H9 (cell line): ENCODE measurements around the gene SLC34A2. TPM values are rescaled to one million over a fixed set of nuclear protein-coding genes. Genes with fewer than 3 reads are reported as not detected.

Source experiments
- DNase-seq: peaks from one replicate; pipeline ENCODE4 v3.0.0-alpha.2; 2017
- H2AFZ ChIP-seq: one replicate; pipeline ENCODE4 v1.6.1; 2013; ENCODE audit warnings: mild to moderate bottlenecking, low read length, control low read depth, moderate library complexity
- H2AK5ac ChIP-seq: 2 replicates; pipeline ENCODE4 v1.6.1; 2013; ENCODE audit warnings: low read length, control low read depth, mixed read lengths; ENCODE audit not compliant: insufficient read length
- H2BK120ac ChIP-seq: one replicate; pipeline ENCODE4 v1.6.1; 2013; ENCODE audit warnings: low read depth, mild to moderate bottlenecking, low read length, control low read depth, inconsistent platforms; ENCODE audit not compliant: poor library complexity, severe bottlenecking
- H2BK12ac ChIP-seq: 2 replicates; pipeline ENCODE4 v1.6.1; 2013; ENCODE audit warnings: low read length, control low read depth, mixed read lengths, low read depth; ENCODE audit not compliant: insufficient read length
- H2BK15ac ChIP-seq: 2 replicates; pipeline ENCODE4 v1.6.1; 2013; ENCODE audit warnings: low read depth, low read length, control low read depth
- H2BK20ac ChIP-seq: one replicate; pipeline ENCODE4 v1.6.1; 2013; ENCODE audit warnings: low read depth, mild to moderate bottlenecking, low read length, control low read depth, inconsistent platforms; ENCODE audit not compliant: poor library complexity, severe bottlenecking
- H2BK5ac ChIP-seq: 2 replicates; pipeline ENCODE4 v1.6.1; 2013; ENCODE audit warnings: low read length, control low read depth, mixed read lengths; ENCODE audit not compliant: insufficient read length
- H3K14ac ChIP-seq: 2 replicates; pipeline ENCODE4 v1.6.1; 2013; ENCODE audit warnings: low read length, control low read depth; ENCODE audit not compliant: insufficient read depth
- H3K18ac ChIP-seq: 2 replicates; pipeline ENCODE4 v1.6.1; 2013; ENCODE audit warnings: low read depth, mild to moderate bottlenecking, mixed read lengths, low read length, control low read depth; ENCODE audit not compliant: insufficient read length
- H3K23ac ChIP-seq: 2 replicates; pipeline ENCODE4 v1.6.1; 2013; ENCODE audit warnings: low read length, control low read depth, mixed read lengths, low read depth; ENCODE audit not compliant: insufficient read length
- H3K23me2 ChIP-seq: 2 replicates; pipeline ENCODE4 v1.6.1; 2013; ENCODE audit warnings: low read depth, mild to moderate bottlenecking, mixed read lengths, low read length, control low read depth; ENCODE audit not compliant: insufficient read length, poor library complexity, severe bottlenecking
- H3K27ac ChIP-seq: 2 replicates; pipeline ENCODE4 v1.5.1; 2013; ENCODE audit warnings: low read length, control low read depth, mixed read lengths, low read depth; ENCODE audit not compliant: insufficient read length
- H3K27me3 ChIP-seq: 2 replicates; pipeline ENCODE4 v1.6.1; 2013; ENCODE audit warnings: low read length, control low read depth, inconsistent platforms; ENCODE audit not compliant: insufficient read depth
- H3K4ac ChIP-seq: 2 replicates; pipeline ENCODE4 v1.6.1; 2013; ENCODE audit warnings: low read depth, mild to moderate bottlenecking, control low read depth, inconsistent platforms, low read length, moderate library complexity
- H3K4me1 ChIP-seq: 2 replicates; pipeline ENCODE4 v1.6.1; 2013; ENCODE audit warnings: low read length, control low read depth, inconsistent platforms; ENCODE audit not compliant: insufficient read depth
- H3K4me2 ChIP-seq: 2 replicates; pipeline ENCODE4 v1.6.1; 2013; ENCODE audit warnings: low read length, control low read depth, mixed read lengths; ENCODE audit not compliant: insufficient read length, insufficient read depth
- H3K56ac ChIP-seq: 2 replicates; pipeline ENCODE4 v1.6.1; 2013; ENCODE audit warnings: low read depth, mild to moderate bottlenecking, mixed read lengths, low read length, control low read depth; ENCODE audit not compliant: insufficient read length
- H3K79me1 ChIP-seq: 2 replicates; pipeline ENCODE4 v1.6.1; 2013; ENCODE audit warnings: low read depth, mild to moderate bottlenecking, moderate library complexity, low read length, control low read depth, inconsistent platforms; ENCODE audit not compliant: insufficient read depth, poor library complexity, severe bottlenecking
- H3K79me2 ChIP-seq: 2 replicates; pipeline ENCODE4 v1.6.1; 2013; ENCODE audit warnings: low read length, control low read depth, inconsistent platforms; ENCODE audit not compliant: insufficient read depth
- H3K9ac ChIP-seq: 2 replicates; pipeline ENCODE4 v1.6.1; 2013; ENCODE audit warnings: low read length, control low read depth, mixed read lengths; ENCODE audit not compliant: insufficient read length; ENCODE audit errors: extremely low read depth
- H3K9me3 ChIP-seq: one replicate; pipeline ENCODE4 v1.6.1; 2013; ENCODE audit warnings: low read depth, low read length, inconsistent platforms; ENCODE audit not compliant: control insufficient read depth
- H3T11ph ChIP-seq: one replicate; pipeline ENCODE4 v1.6.1; 2013; ENCODE audit warnings: mild to moderate bottlenecking, low read length, control low read depth, inconsistent platforms
- H4K20me1 ChIP-seq: one replicate; pipeline ENCODE4 v1.6.1; 2013; ENCODE audit not compliant: control insufficient read depth, insufficient read length, insufficient read depth
- H4K5ac ChIP-seq: 2 replicates; pipeline ENCODE4 v1.6.1; 2013; ENCODE audit warnings: low read depth, mild to moderate bottlenecking, mixed read lengths, low read length, control low read depth; ENCODE audit not compliant: insufficient read length
- H4K8ac ChIP-seq: replicated peaks from 2 replicates; pipeline ENCODE4 v1.6.1; 2013; ENCODE audit warnings: low read length, control low read depth, mixed read lengths, low read depth; ENCODE audit not compliant: insufficient read length
- H4K91ac ChIP-seq: 2 replicates; pipeline ENCODE4 v1.6.1; 2013; ENCODE audit warnings: low read depth, mild to moderate bottlenecking, moderate library complexity, mixed read lengths, low read length, control low read depth; ENCODE audit not compliant: insufficient read length
- H3K27ac Mint-ChIP-seq, 3 experiments: 2 replicates in 2 of 3; 3 replicates in 1 of 3; pipeline ENCODE4 v1.8.0; 2020 to 2021; ENCODE audit warnings: mixed read lengths in 3 of 3, mild to moderate bottlenecking in 1 of 3, moderate library complexity in 1 of 3
- H3K27me3 Mint-ChIP-seq: 2 replicates; pipeline ENCODE4 v1.8.0; 2021; ENCODE audit warnings: low read depth, mild to moderate bottlenecking, moderate library complexity, mixed read lengths
- H3K36me3 Mint-ChIP-seq, 3 experiments: 2 replicates in 2 of 3; 3 replicates in 1 of 3; pipeline ENCODE4 v1.8.0; 2020 to 2021; ENCODE audit warnings: low read depth in 3 of 3, mixed read lengths in 3 of 3; ENCODE audit not compliant: insufficient read depth in 1 of 3
- H3K4me1 Mint-ChIP-seq, 2 experiments: 2 replicates each; pipeline ENCODE4 v1.8.0; 2020; ENCODE audit warnings: mixed read lengths in 2 of 2
- H3K4me3 Mint-ChIP-seq, 2 experiments: 2 replicates in 1 of 2; 3 replicates in 1 of 2; pipeline ENCODE4 v1.8.0; 2020 to 2021; ENCODE audit warnings: mild to moderate bottlenecking in 2 of 2, mixed read lengths in 2 of 2, moderate library complexity in 1 of 2
- H3K9me3 Mint-ChIP-seq, 2 experiments: 2 replicates in 1 of 2; 3 replicates in 1 of 2; pipeline ENCODE4 v1.8.0; 2020; ENCODE audit warnings: mild to moderate bottlenecking in 2 of 2, mixed read lengths in 2 of 2, moderate library complexity in 1 of 2
- CTCF ChIP-seq: fragments of 200-600 bp; sonication (generic); conservative IDR thresholded peaks from 3 replicates; pipeline ENCODE4 v1.8.0; 2021; ENCODE audit warnings: antibody characterized with exemption, mild to moderate bottlenecking
- WGBS: extraction: QIAGEN DNeasy Blood & Tissue Kit; methylation state at CpG from one replicate; pipeline ENCODE4 v1.1.7; 2013; ENCODE audit warnings: missing lambda C conversion rate, low lambda C conversion rate, mixed read lengths; ENCODE audit not compliant: insufficient read length; ENCODE audit errors: extremely low coverage; 5-methylcytosine and 5-hydroxymethylcytosine counted together
- total RNA-seq: library from RNA; stranded (reverse); gene quantifications from 2 replicates; pipeline ENCODE4 v1.2.1, GENCODE V29; 2021

The SLC34A2 gene
- total RNA-seq, 1 experiment from 2014 or later: 0.57 TPM

DNA sequence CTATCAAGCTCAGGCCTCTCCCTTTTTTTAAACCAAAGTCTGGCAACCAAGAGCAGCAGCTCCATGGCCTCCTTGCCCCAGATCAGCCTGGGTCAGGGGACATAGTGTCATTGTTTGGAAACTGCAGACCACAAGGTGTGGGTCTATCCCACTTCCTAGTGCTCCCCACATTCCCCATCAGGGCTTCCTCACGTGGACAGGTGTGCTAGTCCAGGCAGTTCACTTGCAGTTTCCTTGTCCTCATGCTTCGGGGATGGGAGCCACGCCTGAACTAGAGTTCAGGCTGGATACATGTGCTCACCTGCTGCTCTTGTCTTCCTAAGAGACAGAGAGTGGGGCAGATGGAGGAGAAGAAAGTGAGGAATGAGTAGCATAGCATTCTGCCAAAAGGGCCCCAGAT is 21.5 kb downstream of the SLC34A2 start:
- no peaks in the 10 kb centered on the region for H3K4me1 ChIP-seq
- H3K79me2 ChIP-seq: no peaks in the 10 kb centered on the region
- Mint-ChIP-seq H3K36me3 (no peaks in the 10 kb centered on the region; a peak in 1 of 7 replicates), H3K9me3 (no peaks in the 10 kb centered on the region), H3K4me1 (peaks cover 0 to 4% of the 10 kb centered on the region in 2 experiments; a peak in 1 of 4 replicates), H3K27ac (no peak overlapping the region), H3K27me3 (no peaks in the 10 kb centered on the region; the same call in 1 of the 2 replicates), H3K4me3 (no peak overlapping the region)
- H3K4me2 ChIP-seq: no peak overlapping the region
- no peaks in the 10 kb centered on the region for H3K23me2 ChIP-seq
- H3K79me1 ChIP-seq: no peaks in the 10 kb centered on the region
- H2BK12ac ChIP-seq: no peak overlapping the region
- no peaks in the 10 kb centered on the region for H3K27me3 ChIP-seq
- no peak overlapping the region for H3K18ac ChIP-seq
- H2AK5ac ChIP-seq: no peak overlapping the region
- H2AFZ ChIP-seq: no peak overlapping the region
- H4K20me1 ChIP-seq: no peaks in the 10 kb centered on the region
- no peak overlapping the region for H3K14ac ChIP-seq
- no peak overlapping the region for H4K91ac ChIP-seq
- H2BK15ac ChIP-seq: no peak overlapping the region
- no peak overlapping the region for H4K5ac ChIP-seq
- no peak overlapping the region for H2BK120ac ChIP-seq
- no peaks in the 10 kb centered on the region for H3K9me3 ChIP-seq
- no peak overlapping the region for H3K4ac ChIP-seq
- H3K9ac ChIP-seq: no peak overlapping the region
- no peak overlapping the region for H3T11ph ChIP-seq
- WGBS: no CpG with 5 or more reads among the region's 3 CpGs
- no peak overlapping the region for H2BK20ac ChIP-seq
- H3K56ac ChIP-seq: no peak overlapping the region
- no peak overlapping the region for H4K8ac ChIP-seq
- TF ChIP-seq CTCF: no peak
- H2BK5ac ChIP-seq: no peak overlapping the region
- no peak for DNase-seq
- no peak overlapping the region for H3K23ac ChIP-seq
- no peak overlapping the region for H3K27ac ChIP-seq
